GM21447 (cell line): ENCODE results near the gene DVL2.

ENCODE experiments used
- ATAC-seq: cut with Tn5 transposase; IDR thresholded peaks from one replicate; pipeline ENCODE4 v1.9.1; 2021; ENCODE audit not compliant: unreplicated experiment

The DVL2 gene

DNA sequence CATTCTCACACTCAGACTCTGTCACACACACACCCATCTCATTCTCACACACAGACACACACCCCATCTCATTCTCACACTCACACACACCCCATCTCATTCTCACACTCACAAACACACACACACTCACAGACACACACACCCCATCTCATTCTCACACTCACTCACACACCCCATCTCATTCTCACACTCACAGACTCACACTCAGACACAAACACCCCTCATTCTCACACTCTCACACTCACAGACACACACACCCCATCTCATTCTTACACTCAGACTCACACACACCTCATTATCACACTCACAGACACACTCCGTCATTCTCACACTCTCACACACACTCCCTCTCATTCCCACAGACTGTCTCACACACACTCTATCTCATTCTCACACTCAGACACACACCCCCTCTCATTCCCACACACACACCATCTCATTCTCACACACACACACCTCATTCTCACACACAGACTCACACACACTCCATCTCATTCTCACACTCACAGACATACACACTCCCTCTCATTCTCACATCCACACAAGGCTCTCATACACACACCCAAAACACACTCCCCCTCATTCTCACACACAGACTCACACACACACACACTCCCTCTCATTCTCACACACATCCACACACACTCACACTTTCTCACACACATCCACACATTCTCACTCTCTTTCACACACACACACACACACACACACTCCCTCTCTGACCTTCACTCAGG is 58.0 kb downstream of the DVL2 start:
- ATAC-seq, result no peak
